Loucy (cell line): ENCODE data around the gene GRID2.

ENCODE experiments used
- CTCF ChIP-seq: fragments of 200-600 bp; sonication (generic); conservative IDR thresholded peaks from 2 replicates; pipeline ENCODE4 v1.5.1; 2014; ENCODE audit warnings: mild to moderate bottlenecking, antibody characterized with exemption, low read length
- EZH2phosphoT487 ChIP-seq: fragments of 200-600 bp; IDR thresholded peaks from 2 replicates; pipeline ENCODE4 v1.6.1; 2018; ENCODE audit warnings: antibody characterized with exemption, mild to moderate bottlenecking, moderate library complexity, borderline replicate concordance

- TF ChIP-seq CTCF (no peak), EZH2phosphoT487 (no peak)
These were observed 998.5 kb downstream of the GRID2 start for GRCh38 chr4:93302310-93302709.
